GM12873 (cell line): ENCODE measurements around the gene MTCH1.

Experiments used
- TF ChIP-seq, protein P1 (sequence below): IDR thresholded peaks from 2 replicates; pipeline ENCODE4 v1.5.1; 2012; ENCODE audit warnings: low read depth, mild to moderate bottlenecking, moderate library complexity, low read length, control low read depth; ENCODE audit not compliant: insufficient read depth; ENCODE audit errors: missing control alignments

Gene MTCH1, protein sequence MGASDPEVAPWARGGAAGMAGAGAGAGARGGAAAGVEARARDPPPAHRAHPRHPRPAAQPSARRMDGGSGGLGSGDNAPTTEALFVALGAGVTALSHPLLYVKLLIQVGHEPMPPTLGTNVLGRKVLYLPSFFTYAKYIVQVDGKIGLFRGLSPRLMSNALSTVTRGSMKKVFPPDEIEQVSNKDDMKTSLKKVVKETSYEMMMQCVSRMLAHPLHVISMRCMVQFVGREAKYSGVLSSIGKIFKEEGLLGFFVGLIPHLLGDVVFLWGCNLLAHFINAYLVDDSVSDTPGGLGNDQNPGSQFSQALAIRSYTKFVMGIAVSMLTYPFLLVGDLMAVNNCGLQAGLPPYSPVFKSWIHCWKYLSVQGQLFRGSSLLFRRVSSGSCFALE

DNA sequence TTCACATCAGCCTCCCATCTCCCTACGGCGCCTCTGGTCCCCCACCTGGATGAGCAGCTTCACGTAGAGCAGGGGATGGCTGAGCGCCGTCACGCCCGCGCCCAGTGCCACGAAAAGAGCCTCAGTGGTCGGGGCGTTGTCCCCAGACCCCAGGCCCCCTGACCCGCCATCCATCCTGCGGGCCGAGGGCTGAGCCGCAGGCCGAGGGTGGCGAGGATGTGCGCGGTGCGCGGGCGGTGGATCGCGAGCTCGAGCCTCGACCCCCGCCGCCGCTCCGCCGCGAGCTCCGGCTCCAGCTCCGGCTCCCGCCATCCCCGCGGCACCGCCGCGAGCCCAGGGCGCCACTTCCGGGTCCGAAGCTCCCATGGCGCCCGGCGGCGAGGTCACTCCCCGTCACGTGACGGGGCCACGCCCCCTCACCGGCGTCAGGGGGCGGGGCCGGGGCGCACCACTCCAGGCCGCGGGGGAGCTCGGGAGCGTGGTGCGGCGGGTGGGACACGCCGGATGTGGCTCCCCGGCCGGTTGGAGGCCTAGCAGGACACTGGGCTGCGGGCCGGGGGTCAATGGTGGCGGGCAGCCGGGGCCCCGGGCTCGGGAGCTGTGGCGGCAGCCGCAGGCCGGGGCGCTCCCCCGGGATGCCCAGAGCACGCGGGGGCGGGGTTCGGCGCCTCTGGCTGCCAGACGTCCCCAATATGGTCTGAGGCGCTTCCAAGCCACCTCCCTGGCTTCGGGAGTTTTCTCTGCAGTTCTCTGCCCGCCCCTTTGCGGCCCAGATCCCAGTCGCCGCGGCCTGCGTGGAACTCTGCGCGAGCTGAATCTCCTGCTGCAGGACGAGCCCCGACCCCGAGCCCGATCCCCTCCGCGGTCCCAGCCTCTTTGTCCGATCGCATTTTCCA, at the start of gene MTCH1:
Gene MTCH1 (minus strand): TSS at position 389 of the 896 bp plus-strand sequence. CDS start 23 bp downstream, at position 366.
- TF ChIP-seq, protein P1, sequence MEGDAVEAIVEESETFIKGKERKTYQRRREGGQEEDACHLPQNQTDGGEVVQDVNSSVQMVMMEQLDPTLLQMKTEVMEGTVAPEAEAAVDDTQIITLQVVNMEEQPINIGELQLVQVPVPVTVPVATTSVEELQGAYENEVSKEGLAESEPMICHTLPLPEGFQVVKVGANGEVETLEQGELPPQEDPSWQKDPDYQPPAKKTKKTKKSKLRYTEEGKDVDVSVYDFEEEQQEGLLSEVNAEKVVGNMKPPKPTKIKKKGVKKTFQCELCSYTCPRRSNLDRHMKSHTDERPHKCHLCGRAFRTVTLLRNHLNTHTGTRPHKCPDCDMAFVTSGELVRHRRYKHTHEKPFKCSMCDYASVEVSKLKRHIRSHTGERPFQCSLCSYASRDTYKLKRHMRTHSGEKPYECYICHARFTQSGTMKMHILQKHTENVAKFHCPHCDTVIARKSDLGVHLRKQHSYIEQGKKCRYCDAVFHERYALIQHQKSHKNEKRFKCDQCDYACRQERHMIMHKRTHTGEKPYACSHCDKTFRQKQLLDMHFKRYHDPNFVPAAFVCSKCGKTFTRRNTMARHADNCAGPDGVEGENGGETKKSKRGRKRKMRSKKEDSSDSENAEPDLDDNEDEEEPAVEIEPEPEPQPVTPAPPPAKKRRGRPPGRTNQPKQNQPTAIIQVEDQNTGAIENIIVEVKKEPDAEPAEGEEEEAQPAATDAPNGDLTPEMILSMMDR: no peak

DNA sequence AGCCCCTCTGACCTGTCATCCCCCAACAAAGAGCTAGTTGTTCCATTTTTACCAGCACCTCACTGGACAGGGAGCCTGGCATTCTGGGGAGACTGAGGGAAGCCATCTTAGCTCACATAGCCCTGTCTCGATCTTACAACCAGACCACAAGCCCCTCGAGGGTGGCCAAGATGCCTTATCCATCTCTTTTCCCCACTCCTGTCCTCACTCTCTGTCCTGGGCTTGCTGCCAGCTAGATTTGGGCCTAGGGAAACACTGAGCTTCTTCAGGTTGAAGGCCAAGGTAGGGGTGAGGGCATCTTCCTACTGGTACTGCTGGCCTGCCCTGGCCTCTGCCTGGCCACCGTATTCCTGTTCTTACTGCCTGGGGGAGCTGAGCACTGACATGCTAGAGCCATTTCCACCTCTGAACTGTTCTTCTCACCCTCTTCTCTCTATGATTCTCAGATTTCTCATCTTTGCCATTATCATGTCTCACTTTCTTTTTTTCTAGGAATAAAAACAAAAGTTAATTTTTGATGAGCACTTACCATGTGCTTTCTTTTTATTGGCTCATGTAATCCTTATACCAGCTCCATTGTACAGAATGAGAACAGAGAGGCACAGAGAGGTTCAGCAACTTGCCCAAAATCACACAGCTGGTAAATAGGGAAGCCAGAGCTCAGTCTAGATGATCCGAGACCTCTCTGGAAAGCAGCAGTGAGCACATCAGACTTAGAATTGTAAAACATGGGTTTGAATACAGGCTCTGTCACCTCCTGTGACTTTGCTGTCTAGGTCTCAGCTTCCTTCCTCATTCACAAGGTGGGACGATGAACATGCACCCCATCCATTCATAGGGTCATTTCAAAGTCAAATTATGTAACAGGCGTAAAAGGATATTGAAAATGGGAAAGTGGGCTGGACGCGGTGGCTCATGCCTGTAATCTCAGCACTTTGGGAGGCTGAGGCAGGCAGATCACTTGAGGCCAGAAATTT, 48.1 kb upstream of the MTCH1 start:
- TF ChIP-seq, protein P1: no peak

DNA sequence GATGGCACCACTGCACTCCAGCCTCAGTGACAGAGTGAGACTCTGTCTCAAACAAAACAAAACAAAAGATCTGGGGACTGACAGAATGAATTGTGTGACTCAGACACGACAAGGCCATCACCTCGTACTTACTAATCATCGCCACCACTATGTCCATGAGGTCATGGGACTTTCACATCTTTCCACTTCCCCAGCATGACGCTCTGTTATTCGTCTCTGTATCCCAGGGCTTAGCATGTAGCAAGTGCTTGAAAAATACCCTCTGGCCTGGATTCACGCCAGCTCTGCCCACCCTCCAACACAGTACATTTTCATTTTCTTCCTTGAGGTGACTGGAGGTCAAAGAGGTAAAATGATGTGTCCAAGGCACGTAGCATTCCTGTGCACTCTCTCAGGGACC, 47.3 kb upstream of the MTCH1 start:
- TF ChIP-seq, protein P1: no peak

DNA sequence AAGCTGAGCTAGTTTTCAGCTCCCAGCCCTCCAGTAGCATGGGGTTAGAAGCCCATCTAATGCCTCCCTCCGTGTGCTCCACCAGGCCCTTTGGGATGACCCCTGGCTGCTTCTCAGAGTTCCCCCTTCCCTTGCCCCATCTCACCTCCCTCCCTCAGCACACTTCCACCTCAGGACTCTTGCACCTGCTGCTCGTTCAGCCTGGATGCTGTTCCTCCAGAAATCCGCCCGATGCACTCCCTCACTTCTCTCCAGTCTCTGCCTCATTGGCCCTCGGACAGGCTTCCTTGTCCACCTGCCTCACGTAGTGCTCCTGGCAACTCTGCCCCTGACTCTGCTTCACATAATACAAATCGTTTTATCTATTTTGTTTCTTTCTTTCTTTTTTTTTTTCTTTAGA, 46.2 kb upstream of the MTCH1 start:
- TF ChIP-seq, protein P1: no peak

DNA sequence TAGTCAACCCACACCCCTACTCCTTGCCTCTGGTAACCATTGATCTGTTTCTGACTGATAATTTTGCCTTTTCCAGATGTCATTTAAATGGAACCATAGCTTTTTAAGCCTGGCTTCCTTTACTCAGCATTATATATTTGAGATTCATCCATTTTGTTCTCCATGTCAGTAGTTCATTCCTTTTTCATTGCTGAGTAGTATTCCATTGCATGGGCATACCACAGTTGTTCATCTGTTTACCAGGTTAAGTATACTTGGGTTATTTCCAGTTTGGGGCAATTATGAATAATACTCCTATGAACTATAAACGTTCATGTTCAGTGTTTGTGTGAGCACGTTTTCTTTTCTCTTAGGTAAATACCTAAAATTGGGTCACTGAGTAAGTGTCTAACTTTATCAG, 44.6 kb upstream of the MTCH1 start:
- TF ChIP-seq, protein P1: no peak

DNA sequence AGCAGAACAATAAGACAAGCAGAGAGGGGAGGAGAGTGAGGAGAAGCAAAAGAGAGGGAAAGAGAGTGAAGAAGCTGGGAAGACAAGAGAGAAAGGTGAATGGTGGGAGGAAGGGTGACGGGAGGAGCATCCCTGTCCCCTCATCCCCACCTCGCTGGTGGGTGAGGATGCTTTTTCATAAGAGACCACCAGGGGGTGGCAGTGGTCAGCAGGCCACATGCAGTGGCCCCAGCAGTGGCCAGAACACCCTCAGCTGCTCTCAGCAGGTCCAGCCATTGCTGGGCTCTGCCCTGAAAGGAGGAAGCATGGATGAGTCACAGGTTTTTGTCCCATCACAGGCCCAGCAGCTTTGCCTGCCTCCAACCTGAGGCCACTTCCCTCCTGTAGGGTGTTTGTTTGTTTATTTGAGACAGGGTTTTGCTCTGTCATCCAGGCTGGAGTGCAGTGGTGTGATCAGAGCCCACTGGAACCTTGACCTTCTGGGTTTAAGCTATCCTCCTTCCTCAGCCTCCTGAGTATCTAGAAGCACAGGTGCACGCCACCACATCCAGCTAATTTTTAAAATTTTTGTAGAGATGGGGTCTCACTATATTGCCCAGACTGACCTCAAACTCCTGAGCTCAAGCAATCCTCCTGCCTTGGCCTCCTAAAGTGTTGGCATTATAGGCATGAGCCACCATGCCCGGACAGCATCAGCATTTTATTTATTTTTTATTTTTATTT, 43.4 kb upstream of the MTCH1 start:
- TF ChIP-seq, protein P1: peak; percentile 83
